ENCODE results near the gene PPP2R2B.

PPP2R2B gene

GRCh38 chr5:146703899-146704298, 174.7 kb downstream of the PPP2R2B start:
- DNase-seq (ENCODE audit: low read depth in 2 of 2) = no peak

DNA sequence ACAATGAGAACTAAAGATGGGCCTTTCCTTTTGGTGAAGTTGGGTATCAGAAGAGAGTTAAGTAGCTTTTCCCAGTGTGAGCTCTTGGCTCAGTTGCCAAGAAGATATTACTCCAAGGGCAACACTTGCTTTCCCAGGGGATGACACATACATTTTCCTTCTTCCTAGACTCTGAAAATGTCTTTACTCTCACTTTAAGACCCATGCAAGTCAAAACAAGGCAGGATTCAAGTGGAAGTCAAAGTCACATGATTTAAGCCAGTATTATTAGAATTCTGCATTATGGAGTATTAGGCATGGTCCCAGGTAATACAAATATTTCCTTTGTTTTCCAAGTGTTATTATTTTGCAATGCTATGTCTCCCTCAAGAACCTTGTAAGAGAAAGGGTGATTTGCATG, 175.1 kb downstream of the PPP2R2B start:
- DNase-seq (ENCODE audit: low read depth in 2 of 2) = no peak

DNA sequence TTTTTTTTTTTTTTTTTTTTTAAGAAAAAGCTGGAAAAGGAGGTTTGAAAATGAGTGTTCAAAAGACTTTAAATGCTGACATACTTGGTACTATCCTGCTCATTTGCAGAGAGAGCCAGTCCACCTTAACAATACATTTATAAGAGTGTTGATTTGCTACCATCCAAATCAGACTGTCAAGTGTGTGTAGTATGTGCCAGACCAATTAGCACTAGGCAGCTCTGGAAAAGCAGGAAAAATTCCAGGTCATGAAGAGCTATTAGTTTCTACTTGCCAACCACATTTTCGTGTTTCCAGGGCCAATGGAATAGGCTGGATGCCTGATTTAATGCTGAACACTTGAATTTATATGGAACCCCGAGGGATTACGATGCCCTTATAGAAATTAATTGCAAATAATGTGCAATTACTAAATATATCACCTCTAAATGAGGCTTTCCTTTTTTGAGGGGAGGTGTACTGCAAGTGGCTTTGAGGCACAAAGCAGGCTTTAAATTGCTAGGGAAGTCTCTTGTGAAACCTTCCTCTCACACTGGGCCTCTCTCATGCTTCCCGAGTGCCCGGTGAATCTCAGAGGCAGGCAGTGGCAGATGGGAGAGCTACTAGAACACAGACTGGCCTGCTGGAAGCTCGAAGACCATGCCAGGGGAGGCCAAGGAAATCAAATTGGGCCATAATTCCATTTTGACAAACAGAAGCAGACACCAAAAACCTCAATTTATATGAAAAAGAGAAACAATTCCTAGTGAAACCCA, 178.7 kb downstream of the PPP2R2B start:
- DNase-seq (ENCODE audit: low read depth in 2 of 2) = no peak

DNA sequence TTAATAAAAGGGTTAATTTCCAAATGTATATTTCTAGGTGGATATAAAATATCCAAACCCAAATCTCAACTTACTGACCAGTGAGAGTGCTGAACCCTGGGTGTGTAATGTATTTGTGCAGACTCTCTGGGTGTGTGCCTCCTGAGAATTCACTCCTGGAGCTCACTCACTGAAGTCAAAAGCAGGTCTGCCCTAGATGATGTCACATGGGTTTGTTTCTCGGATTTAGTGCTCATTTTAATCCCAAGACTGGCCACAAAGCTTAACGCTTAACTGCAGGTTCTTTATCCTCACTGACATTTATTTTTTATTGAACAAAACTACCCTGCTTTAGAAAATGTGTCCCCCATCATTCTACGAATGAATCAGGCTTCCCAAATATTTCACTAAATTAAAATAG, 179.4 kb downstream of the PPP2R2B start:
- DNase-seq (ENCODE audit: low read depth in 2 of 2) = no peak

GRCh38 chr5:146698651-146699050, 179.9 kb downstream of the PPP2R2B start:
- no peak for DNase-seq (ENCODE audit: low read depth in 2 of 2)

DNA sequence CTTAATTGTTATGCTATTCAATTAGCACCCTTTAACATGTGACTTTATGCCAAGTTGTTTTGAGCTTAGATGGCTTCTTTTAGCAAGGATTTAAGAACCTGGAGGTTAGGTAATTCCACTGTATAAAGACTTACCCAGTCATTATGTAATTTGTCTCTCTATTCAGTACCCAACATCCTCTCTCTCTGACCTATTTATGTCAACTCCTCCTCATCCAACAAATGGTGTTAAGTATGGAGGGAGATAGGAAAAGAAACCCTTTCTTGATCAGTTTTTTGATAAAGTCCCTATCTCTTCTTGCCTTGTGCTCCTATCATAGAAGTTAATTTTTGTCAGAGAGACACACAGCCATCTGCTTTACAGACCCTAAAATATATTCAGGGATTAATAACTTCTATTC, 181.3 kb downstream of the PPP2R2B start:
- no peak for DNase-seq (ENCODE audit: low read depth in 2 of 2)

GRCh38 chr5:146695646-146696045, 182.9 kb downstream of the PPP2R2B start:
- no peak for DNase-seq (ENCODE audit: low read depth in 2 of 2)

GRCh38 chr5:146690880-146691355, 187.6 kb downstream of the PPP2R2B start:
- no peak for DNase-seq (ENCODE audit: low read depth in 2 of 2)

GRCh38 chr5:146687630-146688029, 190.9 kb downstream of the PPP2R2B start:
- no peak for DNase-seq (ENCODE audit: low read depth in 2 of 2)

DNA sequence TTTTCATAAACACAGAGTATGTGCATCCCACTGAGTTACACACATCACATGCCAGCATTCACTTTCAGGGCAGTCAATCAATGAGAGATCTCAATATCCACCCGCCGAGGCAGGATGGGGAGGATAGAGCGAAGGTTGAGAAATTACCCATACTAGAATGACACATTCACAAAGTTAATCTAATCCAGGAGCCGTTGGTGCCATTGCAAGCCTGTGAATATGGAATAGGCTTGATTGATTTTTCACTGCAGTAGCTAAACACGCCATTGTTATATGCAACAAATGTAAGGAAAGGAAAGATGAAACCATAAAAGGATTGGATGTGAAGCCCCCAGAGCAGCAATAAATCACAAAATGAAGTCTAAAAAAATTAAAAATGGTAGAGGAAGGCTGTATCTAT, 194.7 kb downstream of the PPP2R2B start:
- DNase-seq (ENCODE audit: low read depth in 2 of 2) = no peak

- DNase-seq (ENCODE audit: low read depth in 2 of 2) = no peak
These were observed 195.5 kb downstream of the PPP2R2B start for GRCh38 chr5:146682899-146683532.

DNA sequence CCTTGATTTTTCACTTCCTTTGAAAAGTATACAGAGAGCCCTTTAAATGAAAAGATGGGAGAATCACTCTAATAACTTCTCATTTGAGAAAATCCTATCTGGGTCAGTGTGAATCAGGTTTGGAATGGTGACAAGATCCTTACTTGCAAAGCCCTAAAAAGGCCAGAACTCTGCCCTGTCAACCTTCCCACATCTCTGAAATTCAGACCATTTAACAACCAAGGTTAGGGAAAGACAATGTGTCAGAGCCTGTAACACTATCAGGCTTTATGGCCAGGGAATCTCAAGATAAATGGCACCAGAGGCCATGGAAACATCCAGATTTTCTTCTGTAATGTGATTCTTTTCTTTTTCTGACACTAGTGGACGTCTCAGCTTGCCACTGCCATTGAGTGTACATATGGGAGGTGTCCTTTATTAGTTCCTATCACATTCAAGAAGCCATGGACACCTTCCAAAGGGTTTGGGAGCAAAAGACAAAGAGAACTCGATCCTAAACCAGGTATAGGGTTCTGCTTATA, 196.9 kb downstream of the PPP2R2B start:
- DNase-seq (ENCODE audit: low read depth in 2 of 2) = no peak

- DNase-seq (ENCODE audit: low read depth in 2 of 2) = no peak
These were observed 197.5 kb downstream of the PPP2R2B start for GRCh38 chr5:146680846-146681584.

- DNase-seq (ENCODE audit: low read depth in 2 of 2) = no peak
These were observed 202.9 kb downstream of the PPP2R2B start for GRCh38 chr5:146675636-146676035.

DNA sequence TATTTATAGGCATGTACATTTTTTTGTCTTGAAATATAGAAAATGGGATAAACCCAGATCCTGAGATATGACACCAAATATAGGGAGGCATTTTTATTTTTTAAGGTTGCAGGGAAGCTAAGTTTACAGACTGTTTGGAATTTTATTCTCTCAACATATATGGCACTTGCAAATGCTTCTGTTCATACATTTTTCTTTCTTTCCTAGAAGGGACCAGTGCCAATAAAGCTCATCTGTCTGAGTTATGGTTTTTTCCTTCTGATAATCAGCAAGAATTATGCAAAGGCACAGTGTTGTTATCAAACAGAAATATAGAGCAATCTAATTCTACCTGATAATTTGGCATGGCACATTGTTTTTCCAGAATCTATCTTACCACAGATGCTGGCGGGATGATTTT, 205.7 kb downstream of the PPP2R2B start:
- DNase-seq (ENCODE audit: low read depth in 2 of 2) = no peak

GRCh38 chr5:146671561-146672295, 206.8 kb downstream of the PPP2R2B start:
- DNase-seq (ENCODE audit: low read depth in 2 of 2) = no peak

DNA sequence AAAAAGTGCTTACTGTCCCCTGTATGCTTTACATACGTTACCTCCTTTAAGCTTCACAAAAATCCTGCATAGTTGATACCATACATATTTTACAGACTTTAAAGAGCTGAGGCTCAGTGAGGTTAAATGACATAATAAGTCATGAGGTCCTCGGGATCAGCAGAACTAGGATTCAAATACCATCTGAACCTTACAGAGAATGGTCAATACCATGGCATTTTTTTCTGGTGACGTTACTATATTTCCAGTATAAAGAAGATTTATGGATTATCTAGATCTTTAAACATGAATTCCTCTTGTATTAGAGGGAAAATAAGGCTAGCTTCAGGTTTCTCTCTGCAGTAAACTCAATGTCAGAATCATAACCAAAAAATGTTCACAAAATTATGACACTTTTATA, 208.9 kb downstream of the PPP2R2B start:
- no peak for DNase-seq (ENCODE audit: low read depth in 2 of 2)

DNA sequence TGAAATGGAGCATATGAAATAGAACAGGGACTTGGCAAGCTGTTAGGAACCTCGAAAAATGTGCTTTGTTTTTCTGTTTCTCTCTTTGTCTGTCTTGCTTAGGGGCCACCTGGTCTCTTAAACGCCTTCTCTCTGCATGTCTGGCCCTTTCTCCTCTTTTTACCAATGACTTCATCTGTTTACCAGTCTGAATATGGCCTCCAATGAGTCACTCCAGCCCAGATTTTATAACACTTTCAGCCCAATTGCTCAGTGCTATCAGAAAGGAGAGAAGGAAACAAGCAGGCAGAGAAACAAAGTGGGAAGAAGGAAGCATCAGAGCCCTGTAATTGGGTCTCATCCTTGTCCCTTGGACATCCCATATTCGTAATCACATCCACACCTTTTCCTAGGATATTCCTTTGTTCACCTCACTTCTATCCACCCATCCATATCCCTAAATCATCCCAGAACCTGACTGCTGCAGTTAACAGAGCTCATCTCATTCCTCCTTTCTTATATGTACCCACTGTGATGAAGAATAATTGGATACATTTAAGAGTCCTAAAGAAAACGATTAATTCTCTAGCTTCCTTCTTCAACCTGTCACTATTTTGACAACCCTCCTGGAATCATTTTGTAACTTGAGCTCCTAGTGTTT, 210.8 kb downstream of the PPP2R2B start:
- DNase-seq (ENCODE audit: low read depth in 2 of 2) = no peak

DNA sequence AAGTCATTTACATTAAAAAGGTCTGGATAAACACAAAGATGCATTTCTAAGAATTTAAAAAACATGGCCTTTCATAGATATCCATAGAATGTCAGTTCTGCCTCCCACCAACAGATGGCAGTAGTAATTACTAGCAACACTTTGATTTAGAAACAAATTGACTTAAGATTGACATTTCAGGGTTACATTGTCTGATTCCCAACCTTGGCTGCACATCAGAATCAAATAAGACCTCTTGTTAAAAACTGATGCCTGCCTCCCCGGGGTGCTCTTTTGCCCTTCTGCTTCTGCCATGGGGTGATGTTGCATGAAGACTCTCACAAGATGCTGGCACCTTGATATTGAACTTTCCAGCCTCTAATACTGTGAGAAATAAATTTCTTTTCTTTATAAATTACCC, 216.3 kb downstream of the PPP2R2B start:
- no peak for DNase-seq (ENCODE audit: low read depth in 2 of 2)

GRCh38 chr5:146660376-146660960, 218.1 kb downstream of the PPP2R2B start:
- DNase-seq (ENCODE audit: low read depth in 2 of 2) = no peak

- no peak for DNase-seq (ENCODE audit: low read depth in 2 of 2)
These were observed 218.6 kb downstream of the PPP2R2B start for GRCh38 chr5:146659961-146660360.
